Stomach (tissue), 4 donors: ENCODE data around the gene HDAC10.

ENCODE experiments used
- CTCF ChIP-seq, 7 experiments: fragments of 450-650 bp in 4 of 7; fragments of 200-600 bp in 3 of 7; sonication (generic) in 3 of 7; IDR thresholded peaks; one replicate each; pipeline ENCODE4 v1.5.1; 2016 to 2019; ENCODE audit warnings: antibody characterized with exemption in 7 of 7, control low read depth in 2 of 7, mild to moderate bottlenecking in 1 of 7
- POLR2A ChIP-seq, 4 donors: fragments of 450-650 bp; IDR thresholded peaks; one replicate each; pipeline ENCODE4 v1.6.1; 2016; ENCODE audit warnings: antibody characterized with exemption in 4 of 4, control low read depth in 2 of 4, mild to moderate bottlenecking in 1 of 4, moderate library complexity in 1 of 4
- POLR2AphosphoS5 ChIP-seq, 3 donors: sonication (generic); formaldehyde crosslinking; IDR thresholded peaks; one replicate each; pipeline ENCODE4 v1.6.1; 2016; ENCODE audit warnings: antibody characterized with exemption in 3 of 3

DNA sequence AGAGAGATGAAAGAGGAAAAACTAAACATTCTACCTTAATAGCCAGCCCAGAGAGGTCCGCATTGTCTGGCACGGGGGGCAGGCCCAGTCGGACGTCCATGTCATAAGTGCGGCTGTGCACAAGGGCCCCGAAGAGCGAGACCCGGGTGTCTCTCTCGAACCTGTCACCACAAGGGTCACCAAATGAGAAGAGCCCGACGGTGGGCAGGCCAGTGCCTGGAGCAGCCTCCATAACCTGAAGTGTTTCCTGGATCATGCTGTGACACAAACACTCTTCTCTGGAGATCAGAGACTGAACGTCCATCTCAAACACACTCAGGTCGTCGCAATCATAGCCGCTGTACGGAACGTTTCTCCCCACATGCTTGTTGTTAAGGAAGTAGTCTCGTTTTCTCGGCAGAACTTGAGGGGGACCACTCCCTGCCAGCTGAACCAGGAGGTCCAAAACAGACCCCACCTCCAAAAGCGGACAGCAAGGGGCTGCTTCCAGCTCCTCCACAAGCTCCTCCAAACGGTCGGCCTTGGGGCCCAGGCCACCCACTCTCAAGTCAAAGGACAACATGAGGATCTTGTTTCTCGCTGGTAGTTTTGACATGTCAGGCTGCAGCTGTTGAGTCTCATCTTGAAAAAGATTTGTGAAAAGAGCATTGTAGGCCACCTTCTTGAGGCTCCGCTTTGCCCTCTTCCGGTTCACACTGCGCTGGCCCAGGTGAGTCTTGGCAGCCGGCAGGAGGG lies 7.2 kb downstream of the HDAC10 start:
- TF ChIP-seq POLR2AphosphoS5 (IDR thresholded peaks at IDR 0.05) (no peak), POLR2A (IDR thresholded peaks at IDR 0.05) (no peak), CTCF (IDR thresholded peaks at IDR 0.05) (no peak)
